Measurements from ENCODE around the gene TGFB1I1.
"Not testable (repeated sequence)": the region's sequence is repeated elsewhere in the genome, so short reads cannot be mapped to it uniquely, and the experiment has no call there.

Gene TGFB1I1

DNA sequence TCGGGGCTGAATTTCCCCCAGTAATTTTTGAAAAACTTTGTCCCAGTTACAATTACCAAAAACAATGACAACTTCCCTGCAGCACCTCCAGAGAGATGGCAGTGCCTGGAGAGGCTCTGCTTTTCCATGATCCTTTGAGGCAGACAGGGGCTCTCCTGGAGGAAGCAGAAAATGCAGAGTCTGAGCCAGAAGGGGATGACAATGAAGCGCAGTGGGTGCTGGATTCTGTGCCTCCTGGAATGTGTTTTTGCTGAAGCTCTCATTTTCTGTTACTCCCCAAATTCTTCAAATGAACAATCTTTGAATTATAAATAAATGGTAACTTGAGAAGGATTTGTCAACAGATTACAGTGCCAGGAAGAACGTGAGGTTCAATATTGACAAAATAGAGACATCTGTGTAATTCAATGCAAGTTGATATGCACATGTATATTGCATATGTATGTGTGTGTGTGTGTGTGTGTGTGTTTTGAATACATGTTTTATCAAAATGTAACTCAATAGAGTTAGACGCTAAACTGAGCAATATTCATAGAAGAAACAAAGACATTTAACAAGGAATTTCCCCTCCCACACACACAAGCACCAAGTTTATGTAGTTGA, 45.9 kb downstream of the TGFB1I1 start:
- DNase-seq (ENCODE audit: low spot score), result no peak

DNA sequence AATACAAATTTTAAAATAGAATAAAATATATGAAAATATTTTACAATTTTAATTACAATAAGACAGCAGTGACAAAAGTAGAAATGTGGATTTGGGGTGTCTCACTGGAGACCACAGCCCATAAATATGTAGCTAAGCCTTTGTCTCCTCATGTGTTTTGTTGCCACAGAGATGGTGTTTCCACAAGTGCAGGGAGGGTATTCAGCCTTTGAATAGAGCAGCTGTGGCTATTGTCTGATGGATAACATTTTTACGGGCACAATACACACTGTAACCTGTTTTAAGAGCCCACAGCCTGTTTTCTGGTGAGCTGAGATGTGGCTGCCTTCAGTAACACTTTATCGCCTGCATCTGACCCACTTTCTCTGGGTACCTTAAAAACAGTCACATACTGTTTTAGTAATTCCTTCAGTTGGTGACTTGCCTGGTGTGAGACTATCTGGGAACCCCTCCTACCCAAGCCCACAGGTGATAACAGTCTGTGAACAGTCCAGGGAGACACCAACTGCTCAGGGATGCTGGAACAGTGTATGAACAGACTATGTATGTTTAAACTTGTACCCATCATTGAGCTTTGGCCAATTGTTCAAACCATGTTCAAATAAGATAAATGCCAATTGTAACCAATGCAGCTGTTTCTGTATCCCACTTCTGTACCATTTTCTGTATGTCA, 47.9 kb downstream of the TGFB1I1 start:
- DNase-seq (ENCODE audit: low spot score), result no peak

DNA sequence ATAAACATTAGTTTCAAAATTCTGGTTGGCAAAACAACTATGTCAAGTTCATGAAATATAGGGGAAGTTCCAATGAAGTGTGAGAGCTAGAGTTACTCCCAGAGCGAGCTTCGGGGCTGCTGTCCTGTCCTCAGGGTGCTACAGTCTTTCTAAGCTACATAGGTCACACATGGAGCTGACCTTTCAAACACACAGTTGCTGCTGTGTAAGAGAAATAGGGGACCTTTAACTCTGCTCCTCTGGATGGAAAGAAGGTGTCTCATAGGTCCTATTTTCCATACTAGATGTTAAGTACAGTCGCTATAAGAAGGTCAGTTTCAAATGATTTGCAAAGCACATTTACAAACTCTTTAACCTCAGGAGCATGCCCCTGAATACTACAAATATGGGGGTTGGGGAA, 49.4 kb downstream of the TGFB1I1 start:
- no peak for DNase-seq (ENCODE audit: low spot score)

DNA sequence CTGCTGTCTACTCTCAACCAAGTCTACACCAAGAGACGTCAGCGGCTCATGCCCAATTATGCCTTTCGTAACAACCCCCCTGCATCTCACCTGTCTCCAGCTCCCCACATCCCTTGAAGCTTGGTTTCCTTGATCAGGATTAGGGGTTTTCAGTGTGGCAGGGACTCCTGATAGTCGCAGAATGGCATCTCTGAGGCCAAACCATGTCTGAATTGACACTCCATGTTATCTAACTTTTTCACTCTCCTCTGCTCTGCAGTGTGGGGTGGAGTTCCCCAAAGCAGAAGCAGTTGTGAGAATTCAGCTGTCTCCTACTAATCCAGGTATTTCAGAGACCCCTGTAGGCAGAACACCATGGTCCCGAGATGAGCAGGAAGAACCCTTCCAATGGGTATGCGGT, 50.1 kb downstream of the TGFB1I1 start:
- DNase-seq (ENCODE audit: low spot score), result no peak

DNA sequence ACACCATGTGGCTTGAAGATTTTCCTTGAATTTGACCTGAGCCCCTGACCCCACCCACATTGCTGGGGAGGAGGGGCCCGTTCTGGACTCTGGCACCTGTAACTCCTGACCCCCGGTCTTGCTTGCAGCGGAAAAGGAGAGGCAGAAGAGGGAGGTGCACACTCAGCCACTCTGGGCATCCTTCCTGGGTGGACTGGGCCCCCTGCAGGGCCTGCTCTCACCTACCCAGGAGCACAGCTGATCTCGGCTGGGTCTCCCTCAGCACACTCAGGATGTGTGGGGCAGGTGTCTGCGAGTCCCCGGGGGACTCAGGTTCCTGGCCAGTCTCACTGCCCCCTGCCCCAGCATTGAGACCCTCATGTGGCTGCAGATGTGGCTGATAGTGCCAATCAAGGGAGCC, 51.8 kb downstream of the TGFB1I1 start:
- DNase-seq (ENCODE audit: low spot score), result not testable (repeated sequence)

DNA sequence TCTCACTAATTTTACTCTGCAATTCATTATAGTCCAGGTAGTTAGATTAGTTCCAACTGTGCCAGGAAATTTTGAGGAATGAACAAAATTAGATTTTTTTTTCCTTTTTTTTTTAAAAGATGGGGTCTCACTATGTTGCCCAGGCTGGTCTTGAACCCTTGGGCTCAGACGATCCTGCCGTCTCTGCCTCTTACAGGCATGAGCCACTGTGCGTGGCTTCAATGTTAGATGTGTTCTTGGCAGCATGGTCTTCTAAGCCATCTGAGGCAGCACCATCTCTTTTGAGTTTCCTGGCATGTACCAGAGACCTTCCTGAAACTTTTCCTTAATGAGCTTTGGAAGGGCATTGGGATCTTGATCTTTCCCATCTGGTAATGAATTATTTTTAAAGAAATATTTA, 53.2 kb downstream of the TGFB1I1 start:
- no peak for DNase-seq (ENCODE audit: low spot score)

Data from COLO829 (cell line).